ENCODE measurements around the gene PTK6. TPM values are rescaled to one million over a fixed set of nuclear protein-coding genes. Genes with fewer than 3 reads are reported as not detected.

PTK6 gene
- polyA plus RNA-seq, 2 of the 4 experiments (the other 2 are of a cell fraction) = 1.2 to 2.0 TPM

DNA sequence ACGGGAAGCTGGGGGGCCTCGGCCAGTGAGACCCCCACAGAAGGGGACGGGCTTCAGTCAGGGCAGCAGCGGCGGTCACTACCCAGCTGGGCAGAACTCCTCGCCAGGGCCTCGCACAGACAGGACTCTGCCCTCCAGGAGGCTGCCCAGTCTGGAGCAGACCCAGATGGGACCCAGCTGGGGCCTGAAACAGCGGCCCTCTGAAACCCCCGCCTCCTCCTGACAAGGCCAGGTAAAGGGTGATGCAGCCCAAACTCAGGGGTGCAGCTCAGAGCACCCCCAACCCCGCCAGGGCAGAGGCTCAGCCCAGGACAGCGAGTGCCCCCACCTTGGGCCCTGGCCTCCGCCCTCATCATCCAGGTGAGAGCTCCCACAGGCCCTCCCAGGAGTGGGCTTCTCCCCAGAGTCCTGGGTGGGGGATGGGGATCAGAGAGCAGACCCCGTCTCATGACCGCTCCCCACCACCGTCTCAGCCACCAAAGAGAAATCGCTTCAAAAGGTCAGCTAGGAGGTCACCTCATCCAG lies 40.5 kb downstream of the PTK6 start:
- TF ChIP-seq ZFP36 (IDR thresholded peaks at IDR 0.05; ENCODE audit: borderline replicate concordance, partially characterized antibody) = no peak
- CTCF ChIA-PET = interaction anchor here (0.6 to 3.6 kb wide), 39 partner anchors 9 to 484 kb away, joined by 3 to 75 read pairs (median 5); partner anchors contain the start of genes KCNQ2, PPDPF, PRPF6 and PTK6
- peak overlapping the region in 1 of 2 experiments; percentile 55; a peak in 3 of 6 replicates for H3K27ac ChIP-seq
- no peak overlapping the region for H3K4me3 ChIP-seq
- WGBS (ENCODE audit: missing lambda C conversion rate) = 48% methylated on average over 9 of the region's 16 CpGs
- H3K9me3 ChIP-seq = no peaks in the 10 kb centered on the region
- H3K4me1 ChIP-seq = peaks cover 27% of the 10 kb centered on the region
- FAIRE-seq (no peak), ATAC-seq (peak in 1 of 2 experiments; percentile 67; a peak in 3 of 6 replicates), DNase-seq (ENCODE audit: low read depth in 1 of 2, low spot score in 1 of 2) (no peak)
- H3K4me2 ChIP-seq = peak overlapping the region; percentile 100
- POLR2A ChIA-PET = interaction anchor here (0.9 to 1.6 kb wide), 3 partner anchors 24 to 33 kb away, joined by 3 to 21 read pairs (median 3); partner anchors contain the start of gene PPDPF

DNA sequence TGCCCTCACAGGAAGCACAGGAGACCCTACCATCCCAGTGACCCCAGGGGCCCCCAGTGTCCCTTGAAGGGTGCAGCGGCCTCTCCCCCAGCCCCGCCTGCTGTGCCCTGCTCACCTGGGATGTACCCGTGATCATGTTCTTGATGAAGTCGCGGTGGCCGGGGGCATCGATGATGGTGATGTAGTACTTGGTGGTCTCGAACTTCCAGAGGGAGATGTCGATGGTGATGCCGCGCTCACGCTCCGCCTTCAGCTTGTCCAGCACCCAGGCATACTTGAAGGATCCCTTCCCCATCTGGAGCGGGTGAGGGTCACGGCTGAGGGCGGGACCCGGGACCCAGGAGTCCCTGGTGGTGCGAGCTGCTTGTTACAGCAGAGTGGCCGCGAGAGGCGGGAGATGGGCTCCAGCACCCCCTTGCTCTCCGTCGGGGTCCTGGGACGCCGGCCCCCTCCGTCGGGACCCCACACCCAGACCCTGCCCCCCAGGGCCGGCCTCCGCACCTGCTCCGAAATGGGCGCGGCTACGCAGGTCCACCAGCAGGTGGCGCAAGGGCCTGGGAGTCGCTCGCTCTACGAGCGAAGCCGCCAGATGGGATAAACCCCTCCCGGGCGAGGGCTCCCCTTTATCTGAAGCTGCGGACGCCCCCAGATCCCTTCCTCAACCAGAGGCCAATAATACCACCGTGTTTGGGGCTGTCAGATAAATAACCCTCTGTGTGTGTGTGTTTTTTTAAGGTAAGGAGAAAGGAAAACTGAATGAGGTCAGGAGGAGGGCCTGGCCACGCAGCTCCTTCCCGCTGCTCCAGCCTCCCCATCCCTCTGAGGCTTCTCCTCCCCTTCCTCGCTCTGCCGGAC lies 41.2 kb downstream of the PTK6 start:
- TF ChIP-seq, protein P1, sequence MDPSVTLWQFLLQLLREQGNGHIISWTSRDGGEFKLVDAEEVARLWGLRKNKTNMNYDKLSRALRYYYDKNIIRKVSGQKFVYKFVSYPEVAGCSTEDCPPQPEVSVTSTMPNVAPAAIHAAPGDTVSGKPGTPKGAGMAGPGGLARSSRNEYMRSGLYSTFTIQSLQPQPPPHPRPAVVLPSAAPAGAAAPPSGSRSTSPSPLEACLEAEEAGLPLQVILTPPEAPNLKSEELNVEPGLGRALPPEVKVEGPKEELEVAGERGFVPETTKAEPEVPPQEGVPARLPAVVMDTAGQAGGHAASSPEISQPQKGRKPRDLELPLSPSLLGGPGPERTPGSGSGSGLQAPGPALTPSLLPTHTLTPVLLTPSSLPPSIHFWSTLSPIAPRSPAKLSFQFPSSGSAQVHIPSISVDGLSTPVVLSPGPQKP (IDR thresholded peaks at IDR 0.05; ENCODE audit: low read depth, low read length) = no peak
- TF ChIP-seq, protein P2, sequence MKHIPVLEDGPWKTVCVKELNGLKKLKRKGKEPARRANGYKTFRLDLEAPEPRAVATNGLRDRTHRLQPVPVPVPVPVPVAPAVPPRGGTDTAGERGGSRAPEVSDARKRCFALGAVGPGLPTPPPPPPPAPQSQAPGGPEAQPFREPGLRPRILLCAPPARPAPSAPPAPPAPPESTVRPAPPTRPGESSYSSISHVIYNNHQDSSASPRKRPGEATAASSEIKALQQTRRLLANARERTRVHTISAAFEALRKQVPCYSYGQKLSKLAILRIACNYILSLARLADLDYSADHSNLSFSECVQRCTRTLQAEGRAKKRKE (CRISPR knock-in tag; IDR thresholded peaks at IDR 0.05; ENCODE audit: low read depth) = no peak
- peak; percentile 73 for TF ChIP-seq SMC3 (IDR thresholded peaks at IDR 0.05)
- peak; percentile 52 to 63 for TF ChIP-seq RAD21 (conservative IDR thresholded peaks at IDR 0.05 in 1 of 2, IDR thresholded peaks at IDR 0.05 in 1 of 2)
- TF ChIP-seq, protein P3, sequence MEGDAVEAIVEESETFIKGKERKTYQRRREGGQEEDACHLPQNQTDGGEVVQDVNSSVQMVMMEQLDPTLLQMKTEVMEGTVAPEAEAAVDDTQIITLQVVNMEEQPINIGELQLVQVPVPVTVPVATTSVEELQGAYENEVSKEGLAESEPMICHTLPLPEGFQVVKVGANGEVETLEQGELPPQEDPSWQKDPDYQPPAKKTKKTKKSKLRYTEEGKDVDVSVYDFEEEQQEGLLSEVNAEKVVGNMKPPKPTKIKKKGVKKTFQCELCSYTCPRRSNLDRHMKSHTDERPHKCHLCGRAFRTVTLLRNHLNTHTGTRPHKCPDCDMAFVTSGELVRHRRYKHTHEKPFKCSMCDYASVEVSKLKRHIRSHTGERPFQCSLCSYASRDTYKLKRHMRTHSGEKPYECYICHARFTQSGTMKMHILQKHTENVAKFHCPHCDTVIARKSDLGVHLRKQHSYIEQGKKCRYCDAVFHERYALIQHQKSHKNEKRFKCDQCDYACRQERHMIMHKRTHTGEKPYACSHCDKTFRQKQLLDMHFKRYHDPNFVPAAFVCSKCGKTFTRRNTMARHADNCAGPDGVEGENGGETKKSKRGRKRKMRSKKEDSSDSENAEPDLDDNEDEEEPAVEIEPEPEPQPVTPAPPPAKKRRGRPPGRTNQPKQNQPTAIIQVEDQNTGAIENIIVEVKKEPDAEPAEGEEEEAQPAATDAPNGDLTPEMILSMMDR (IDR thresholded peaks at IDR 0.05) = peak; percentile 90
- TF ChIP-seq, protein P4, sequence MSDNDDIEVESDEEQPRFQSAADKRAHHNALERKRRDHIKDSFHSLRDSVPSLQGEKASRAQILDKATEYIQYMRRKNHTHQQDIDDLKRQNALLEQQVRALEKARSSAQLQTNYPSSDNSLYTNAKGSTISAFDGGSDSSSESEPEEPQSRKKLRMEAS (IDR thresholded peaks at IDR 0.05) = peak; percentile 50
- TF ChIP-seq, protein P5, sequence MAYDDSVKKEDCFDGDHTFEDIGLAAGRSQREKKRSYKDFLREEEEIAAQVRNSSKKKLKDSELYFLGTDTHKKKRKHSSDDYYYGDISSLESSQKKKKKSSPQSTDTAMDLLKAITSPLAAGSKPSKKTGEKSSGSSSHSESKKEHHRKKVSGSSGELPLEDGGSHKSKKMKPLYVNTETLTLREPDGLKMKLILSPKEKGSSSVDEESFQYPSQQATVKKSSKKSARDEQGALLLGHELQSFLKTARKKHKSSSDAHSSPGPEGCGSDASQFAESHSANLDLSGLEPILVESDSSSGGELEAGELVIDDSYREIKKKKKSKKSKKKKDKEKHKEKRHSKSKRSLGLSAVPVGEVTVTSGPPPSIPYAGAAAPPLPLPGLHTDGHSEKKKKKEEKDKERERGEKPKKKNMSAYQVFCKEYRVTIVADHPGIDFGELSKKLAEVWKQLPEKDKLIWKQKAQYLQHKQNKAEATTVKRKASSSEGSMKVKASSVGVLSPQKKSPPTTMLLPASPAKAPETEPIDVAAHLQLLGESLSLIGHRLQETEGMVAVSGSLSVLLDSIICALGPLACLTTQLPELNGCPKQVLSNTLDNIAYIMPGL (CRISPR knock-in tag; IDR thresholded peaks at IDR 0.05; ENCODE audit: borderline replicate concordance) = no peak
- TF ChIP-seq, protein P6, sequence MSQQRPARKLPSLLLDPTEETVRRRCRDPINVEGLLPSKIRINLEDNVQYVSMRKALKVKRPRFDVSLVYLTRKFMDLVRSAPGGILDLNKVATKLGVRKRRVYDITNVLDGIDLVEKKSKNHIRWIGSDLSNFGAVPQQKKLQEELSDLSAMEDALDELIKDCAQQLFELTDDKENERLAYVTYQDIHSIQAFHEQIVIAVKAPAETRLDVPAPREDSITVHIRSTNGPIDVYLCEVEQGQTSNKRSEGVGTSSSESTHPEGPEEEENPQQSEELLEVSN (IDR thresholded peaks at IDR 0.05; ENCODE audit: borderline replicate concordance, low read depth) = peak; percentile 36; the same call in 1 of the 2 replicates
- no peak for TF ChIP-seq HOXB13 (CRISPR knock-in tag; IDR thresholded peaks at IDR 0.05; ENCODE audit: low read depth)
- POLR2A ChIA-PET = interaction anchor here (0.9 to 1.6 kb wide), 3 partner anchors 25 to 34 kb away, joined by 3 to 21 read pairs (median 3); partner anchors contain the start of gene PPDPF
- Histone ChIP-seq H3K4me1 (peaks cover 27% of the 10 kb centered on the region), H3K27ac (peak overlapping the region in 1 of 2 experiments; percentile 55; a peak in 3 of 6 replicates), H3K9me3 (no peaks in the 10 kb centered on the region), H3K4me3 (no peak overlapping the region), H3K4me2 (peak overlapping the region; percentile 100)
- DNase-seq (ENCODE audit: low read depth in 1 of 2, low spot score in 1 of 2) (peak; percentile 58 to 73), ATAC-seq (peak in 1 of 2 experiments; percentile 79; a peak in 3 of 6 replicates), FAIRE-seq (no peak)
- WGBS (ENCODE audit: missing lambda C conversion rate) = 32% methylated on average over 27 of the region's 48 CpGs
- CTCF ChIA-PET = interaction anchor here (0.6 to 3.6 kb wide), 38 partner anchors 9 to 480 kb away, joined by 3 to 75 read pairs (median 5); partner anchors contain the start of genes KCNQ2, PPDPF and PTK6

Measured in A549 (cell line).